Ishikawa (cell line): ENCODE results near the gene ZNF620.

Experiments used
- CREB1 ChIP-seq: IDR thresholded peaks from 2 replicates; pipeline ENCODE4 v1.6.1; 2012; ENCODE audit warnings: low read depth
- EGR1 ChIP-seq: IDR thresholded peaks from 2 replicates; pipeline ENCODE4 v1.6.1; 2012
- EP300 ChIP-seq: IDR thresholded peaks from 2 replicates; pipeline ENCODE4 v1.6.1; 2012; ENCODE audit warnings: borderline replicate concordance
- FOXM1 ChIP-seq: IDR thresholded peaks from 2 replicates; pipeline ENCODE4 v1.6.1; 2012; ENCODE audit warnings: low read depth, borderline replicate concordance
- MAX ChIP-seq: IDR thresholded peaks from 2 replicates; pipeline ENCODE4 v1.6.1; 2012
- NFIC ChIP-seq: IDR thresholded peaks from 2 replicates; pipeline ENCODE4 v1.6.1; 2012
- RAD21 ChIP-seq: IDR thresholded peaks from 2 replicates; pipeline ENCODE4 v1.6.1; 2012; ENCODE audit warnings: low read depth
- TAF1 ChIP-seq: IDR thresholded peaks from 2 replicates; pipeline ENCODE4 v1.6.1; 2012; ENCODE audit warnings: low read depth, mild to moderate bottlenecking
- TEAD4 ChIP-seq: IDR thresholded peaks from 2 replicates; pipeline ENCODE4 v1.6.1; 2012
- USF1 ChIP-seq: IDR thresholded peaks from 2 replicates; pipeline ENCODE4 v1.6.1; 2012
- YY1 ChIP-seq: IDR thresholded peaks from 2 replicates; pipeline ENCODE4 v1.6.1; 2012; ENCODE audit warnings: low read depth

GRCh38 chr3:40476478-40477470 lies 29.1 kb upstream of the ZNF620 start, which contains the start of gene ZNF619:
- TF ChIP-seq EP300 (no peak), EGR1 (no peak), YY1 (no peak), MAX (no peak), NFIC (no peak), TEAD4 (no peak), CREB1 (no peak), RAD21 (no peak), TAF1 (peak; percentile 39), USF1 (no peak), FOXM1 (no peak)
